Activated naive CD8-positive, alpha-beta T cell treated with anti-CD3 and anti-CD28 coated beads, Interleukin-2, amount 10 ng/mL, durations not matched to agents 7 days and 5 days (primary cell): Measurements from ENCODE around the gene OR6Q1. TPM values are rescaled to one million over a fixed set of nuclear protein-coding genes. Genes with fewer than 3 reads are reported as not detected.

Experiments
- ATAC-seq: fragments of 150-1000 bp; cut with Tn5 transposase; one replicate; pipeline ENCODE4 v1.10.0; 2021; ENCODE audit warnings: low read depth, moderate library complexity
- POLR2A ChIA-PET: fragments of 350-600 bp; sonication (Branson Sonifier 250); formaldehyde crosslinking; loops from one replicate; lab custom pipeline; 2021; ENCODE audit warnings: antibody characterized with exemption; lab: Charles Lee
- DNase-seq: peaks from one replicate; pipeline ENCODE4 v3.0.0; 2021
- H3K27ac Mint-ChIP-seq: one replicate; pipeline ENCODE4 v1.8.0; 2022; ENCODE audit warnings: mild to moderate bottlenecking, mixed read lengths
- H3K27me3 Mint-ChIP-seq: one replicate; pipeline ENCODE4 v1.8.0; 2022; ENCODE audit warnings: mild to moderate bottlenecking, moderate library complexity, mixed read lengths
- H3K36me3 Mint-ChIP-seq: one replicate; pipeline ENCODE4 v1.8.0; 2021; ENCODE audit warnings: mild to moderate bottlenecking, mixed read lengths
- H3K4me1 Mint-ChIP-seq: one replicate; pipeline ENCODE4 v1.8.0; 2021; ENCODE audit warnings: mixed read lengths
- H3K4me3 Mint-ChIP-seq: one replicate; pipeline ENCODE4 v1.8.0; 2022; ENCODE audit warnings: mild to moderate bottlenecking, moderate library complexity, mixed read lengths
- H3K9me3 Mint-ChIP-seq: one replicate; pipeline ENCODE4 v1.8.0; 2021; ENCODE audit warnings: mixed read lengths
- total RNA-seq, 2 experiments: library from RNA; stranded (reverse); gene quantifications; one replicate each; pipeline ENCODE4 v1.2.3, GENCODE V29; 2021

The OR6Q1 gene
- total RNA-seq, 2 experiments from 2014 or later, result not detected

- H3K36me3 Mint-ChIP-seq, result no peaks in the 10 kb centered on the region
- H3K27ac Mint-ChIP-seq, result no peak overlapping the region
- ATAC-seq (no peak), DNase-seq (no peak)
- H3K4me1 Mint-ChIP-seq, result no peaks in the 10 kb centered on the region
- POLR2A ChIA-PET, result no interaction called here
- H3K4me3 Mint-ChIP-seq, result no peak overlapping the region
- no peaks in the 10 kb centered on the region for H3K27me3 Mint-ChIP-seq
- peaks cover 2% of the 10 kb centered on the region for H3K9me3 Mint-ChIP-seq
Measured at GRCh38 chr11:58027341-58027740, 3.4 kb upstream of the OR6Q1 start.

DNA sequence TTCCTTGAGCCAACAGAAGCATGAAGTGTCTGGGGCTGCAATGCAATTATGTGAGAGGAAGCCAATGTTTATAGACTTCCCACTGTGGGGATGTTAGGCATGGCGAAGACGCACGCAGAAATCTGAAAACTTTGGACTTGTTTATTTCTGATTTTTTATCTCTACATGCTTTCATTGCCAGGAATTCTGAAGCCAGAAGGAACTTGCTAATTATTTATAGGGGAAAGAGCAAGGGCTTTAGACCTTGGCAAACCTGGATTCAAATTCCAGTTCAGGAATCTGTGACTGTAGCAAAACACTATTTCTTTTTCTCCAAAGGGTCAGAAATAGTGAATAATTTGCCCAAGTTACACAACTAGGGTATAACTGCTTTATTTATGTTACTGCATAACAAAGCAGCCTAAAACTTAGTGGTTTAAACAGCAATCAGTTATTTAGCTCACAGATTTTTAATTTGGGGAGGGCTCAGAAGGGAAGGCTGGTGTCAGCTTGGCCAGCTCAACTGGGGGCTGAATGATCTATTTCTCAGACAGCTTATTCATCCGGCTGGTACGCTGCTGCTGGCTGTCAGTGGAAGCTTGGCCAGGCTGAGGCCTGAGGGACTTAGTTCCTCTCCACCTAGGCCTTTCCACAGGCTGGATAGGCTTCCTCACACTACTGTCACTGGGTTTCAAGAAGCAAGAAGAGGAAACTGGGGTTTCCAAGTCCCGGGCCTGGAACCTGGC is 1.9 kb upstream of the OR6Q1 start:
- POLR2A ChIA-PET, result no interaction called here
- Mint-ChIP-seq H3K36me3 (no peaks in the 10 kb centered on the region), H3K9me3 (peaks cover 2% of the 10 kb centered on the region), H3K27ac (no peak overlapping the region), H3K4me1 (no peaks in the 10 kb centered on the region), H3K4me3 (no peak overlapping the region), H3K27me3 (no peaks in the 10 kb centered on the region)
- no peak for ATAC-seq
- DNase-seq, result no peak

DNA sequence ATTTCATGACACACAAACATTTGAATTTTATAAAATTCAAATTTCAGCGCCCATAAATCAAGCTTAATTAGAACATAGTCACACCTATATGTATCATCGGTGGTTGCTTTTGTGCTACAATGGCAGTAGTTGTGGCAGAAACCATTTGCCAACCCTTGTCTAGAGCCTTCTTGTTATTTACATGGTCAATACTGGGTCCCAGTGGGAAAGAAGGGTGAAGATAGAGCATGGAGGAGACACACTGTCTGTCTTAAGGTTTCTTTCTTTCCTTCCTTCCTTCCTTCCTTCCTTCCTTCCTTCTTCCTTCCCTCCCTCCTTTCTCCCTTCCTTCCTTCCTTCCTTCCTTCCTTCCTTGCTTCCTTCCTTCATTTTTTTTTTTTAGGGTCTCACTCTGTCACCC is 3.7 kb downstream of the OR6Q1 start:
- Mint-ChIP-seq H3K27ac (no peak overlapping the region), H3K4me3 (no peak overlapping the region), H3K9me3 (peaks cover 3% of the 10 kb centered on the region), H3K36me3 (no peaks in the 10 kb centered on the region), H3K27me3 (no peaks in the 10 kb centered on the region), H3K4me1 (no peaks in the 10 kb centered on the region)
- ATAC-seq (no peak), DNase-seq (no peak)
- POLR2A ChIA-PET, result no interaction called here

DNA sequence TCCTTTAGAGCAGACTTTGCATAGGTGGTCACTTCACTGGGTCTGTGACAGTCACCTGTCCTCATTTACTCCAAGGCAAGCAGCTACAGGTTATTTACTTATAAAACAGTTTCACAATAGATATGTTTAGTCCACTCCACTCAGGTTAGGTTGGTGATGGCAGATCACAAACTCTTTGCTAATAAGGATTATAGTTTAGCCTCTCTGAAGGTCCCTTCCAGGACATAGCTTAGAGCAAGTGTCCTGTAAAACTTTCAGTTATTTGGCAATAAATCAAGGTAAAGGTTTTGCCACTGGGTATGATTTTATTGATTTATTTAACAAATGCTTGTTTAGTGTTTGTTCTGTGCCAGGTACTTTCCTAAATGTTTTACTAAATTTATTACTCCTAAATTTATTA is 8.8 kb downstream of the OR6Q1 start:
- Mint-ChIP-seq H3K36me3 (no peaks in the 10 kb centered on the region), H3K4me3 (no peak overlapping the region), H3K4me1 (no peaks in the 10 kb centered on the region), H3K9me3 (peaks cover 1% of the 10 kb centered on the region), H3K27me3 (no peaks in the 10 kb centered on the region), H3K27ac (no peak overlapping the region)
- POLR2A ChIA-PET, result no interaction called here
- ATAC-seq (no peak), DNase-seq (no peak)

DNA sequence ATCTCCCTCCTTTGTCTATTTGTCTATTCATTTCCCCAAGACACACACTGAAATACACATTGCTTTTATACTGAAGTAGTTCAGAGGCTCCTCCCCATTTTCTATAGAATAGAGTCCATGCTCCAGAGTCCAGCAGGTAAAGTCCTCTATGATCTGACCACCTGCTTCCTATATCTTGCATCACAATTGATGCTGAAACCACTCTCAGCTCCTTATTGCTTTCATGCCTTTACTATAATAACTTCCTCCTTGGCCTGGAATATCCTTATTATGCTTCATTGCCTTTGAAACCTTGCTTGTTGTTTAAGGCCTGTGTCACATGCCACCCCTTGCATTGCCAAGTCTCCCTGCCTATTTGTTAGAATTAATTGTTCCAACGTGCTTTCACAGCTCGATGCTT is 12.6 kb downstream of the OR6Q1 start:
- Mint-ChIP-seq H3K4me3 (no peak overlapping the region), H3K4me1 (no peaks in the 10 kb centered on the region), H3K9me3 (no peaks in the 10 kb centered on the region), H3K36me3 (no peaks in the 10 kb centered on the region), H3K27me3 (no peaks in the 10 kb centered on the region), H3K27ac (no peak overlapping the region)
- POLR2A ChIA-PET, result no interaction called here
- ATAC-seq, result no peak
- no peak for DNase-seq

DNA sequence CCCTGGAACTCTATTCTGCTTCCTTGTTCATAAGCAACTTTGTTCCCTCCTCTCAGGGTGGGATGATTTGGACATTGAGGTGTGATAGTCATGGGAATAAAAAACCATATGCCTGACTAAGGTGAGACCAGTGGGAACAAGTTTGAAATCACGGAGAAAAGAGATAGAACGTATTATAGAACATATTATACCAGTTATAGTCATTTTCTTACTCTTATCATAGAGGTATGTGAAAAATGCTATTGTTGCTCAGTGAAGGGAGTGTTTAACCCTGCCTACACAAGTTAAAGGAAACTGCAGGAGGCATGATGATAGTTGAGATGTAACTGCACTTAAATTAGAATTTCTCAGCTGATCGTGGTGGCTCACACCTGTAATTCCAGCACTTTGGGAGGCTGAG is 15.5 kb downstream of the OR6Q1 start:
- Mint-ChIP-seq H3K27me3 (no peaks in the 10 kb centered on the region), H3K27ac (no peak overlapping the region), H3K9me3 (no peaks in the 10 kb centered on the region), H3K36me3 (no peaks in the 10 kb centered on the region), H3K4me3 (no peak overlapping the region), H3K4me1 (no peaks in the 10 kb centered on the region)
- DNase-seq (no peak), ATAC-seq (no peak)
- POLR2A ChIA-PET, result no interaction called here

DNA sequence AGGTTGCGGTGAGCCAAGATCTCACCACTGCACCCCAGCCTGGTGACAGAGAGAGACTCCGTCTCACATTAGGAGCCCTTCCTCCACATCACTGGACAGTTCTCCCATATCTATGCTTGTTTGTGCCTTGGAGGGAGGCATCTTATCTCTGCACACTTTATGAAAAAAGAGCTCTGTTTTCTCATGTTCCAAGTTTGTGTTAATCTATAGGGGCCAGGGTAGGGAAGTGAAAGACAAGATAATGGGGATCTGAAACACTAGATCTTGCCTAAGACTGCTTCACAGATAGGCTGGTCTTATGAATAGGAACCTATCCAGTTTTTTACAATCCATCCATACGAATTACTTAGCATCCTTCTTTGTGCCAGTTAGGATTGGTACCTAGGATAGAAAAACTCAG is 17.1 kb downstream of the OR6Q1 start:
- H3K9me3 Mint-ChIP-seq, result no peaks in the 10 kb centered on the region
- H3K27ac Mint-ChIP-seq, result no peak overlapping the region
- H3K4me1 Mint-ChIP-seq, result no peaks in the 10 kb centered on the region
- no peak overlapping the region for H3K4me3 Mint-ChIP-seq
- POLR2A ChIA-PET, result no interaction called here
- H3K36me3 Mint-ChIP-seq, result no peaks in the 10 kb centered on the region
- no peak for DNase-seq
- H3K27me3 Mint-ChIP-seq, result no peaks in the 10 kb centered on the region
- ATAC-seq, result no peak

DNA sequence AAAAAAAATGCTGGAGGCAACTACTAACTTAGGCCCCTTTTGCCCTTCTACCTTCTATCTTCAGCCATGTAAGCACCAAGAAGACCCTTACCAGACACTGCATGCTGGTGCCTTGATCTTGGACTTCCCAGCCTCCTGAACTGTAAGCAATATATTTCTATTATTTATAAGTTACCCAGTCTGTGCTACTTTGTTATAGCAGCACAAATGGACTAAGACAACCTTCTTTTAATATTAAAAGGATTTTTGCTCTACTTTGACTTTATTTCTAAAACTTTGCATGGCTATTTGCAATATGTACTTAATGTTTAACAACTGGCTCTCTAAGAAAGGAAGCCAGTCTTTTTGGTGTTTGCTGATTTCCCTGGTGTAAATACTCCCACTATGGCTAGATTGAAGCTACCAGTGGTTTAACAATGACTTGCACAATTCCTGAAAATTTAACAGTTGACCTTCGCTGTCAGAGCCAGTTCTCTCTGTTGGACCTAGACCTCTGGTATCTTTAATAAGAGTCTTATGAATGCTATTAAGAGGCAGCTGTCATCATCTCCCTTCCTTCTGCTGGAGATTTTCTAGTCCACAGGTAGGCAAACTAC is 25.2 kb downstream of the OR6Q1 start:
- ATAC-seq (no peak), DNase-seq (no peak)
- H3K4me3 Mint-ChIP-seq, result no peak overlapping the region
- POLR2A ChIA-PET, result no interaction called here
- no peaks in the 10 kb centered on the region for H3K36me3 Mint-ChIP-seq
- H3K27ac Mint-ChIP-seq, result no peak overlapping the region
- peaks cover 2% of the 10 kb centered on the region for H3K27me3 Mint-ChIP-seq
- no peaks in the 10 kb centered on the region for H3K4me1 Mint-ChIP-seq
- no peaks in the 10 kb centered on the region for H3K9me3 Mint-ChIP-seq

- no peak for DNase-seq
- POLR2A ChIA-PET, result no interaction called here
- Mint-ChIP-seq H3K27ac (no peak overlapping the region), H3K36me3 (no peaks in the 10 kb centered on the region), H3K4me3 (no peak overlapping the region), H3K4me1 (no peaks in the 10 kb centered on the region), H3K9me3 (no peaks in the 10 kb centered on the region), H3K27me3 (peaks cover 2% of the 10 kb centered on the region)
- ATAC-seq, result no peak
Measured at GRCh38 chr11:58057481-58057880, 26.7 kb downstream of the OR6Q1 start.

DNA sequence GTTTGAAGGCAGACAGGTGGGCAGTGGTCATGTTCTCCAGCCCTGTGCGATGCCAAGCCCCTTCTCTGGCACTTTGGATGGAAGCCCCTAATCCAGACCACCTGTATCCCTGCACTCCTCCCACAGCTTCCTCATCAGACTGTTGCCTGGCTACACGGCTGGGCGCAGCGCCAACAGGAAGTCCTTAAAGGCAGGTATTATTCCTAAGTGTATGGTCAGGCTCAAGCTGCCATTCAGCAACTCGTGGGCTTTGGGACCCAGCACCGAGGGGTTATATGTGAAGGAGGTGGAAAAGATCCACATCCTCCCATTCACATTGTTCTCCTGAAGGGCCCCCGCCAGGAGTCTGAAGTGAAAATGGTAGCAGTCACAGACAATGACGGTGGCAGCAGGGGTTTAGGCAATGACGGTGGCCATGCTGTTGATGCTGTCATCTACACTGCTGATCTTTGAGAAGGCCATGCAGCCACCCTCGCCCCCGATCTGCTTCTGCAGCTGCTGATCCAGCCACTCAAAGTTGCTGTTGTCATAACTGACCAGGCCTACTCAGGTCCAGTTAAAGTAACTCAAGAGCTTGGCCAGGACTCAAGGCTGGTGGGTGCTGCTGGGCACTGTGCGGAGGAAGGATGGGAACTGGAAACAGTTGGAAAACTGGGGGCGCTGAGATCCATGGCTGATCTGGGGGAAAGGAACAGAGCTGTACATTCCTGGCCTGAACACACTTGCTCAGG is 27.7 kb downstream of the OR6Q1 start:
- no peaks in the 10 kb centered on the region for H3K9me3 Mint-ChIP-seq
- H3K4me1 Mint-ChIP-seq, result no peaks in the 10 kb centered on the region
- POLR2A ChIA-PET, result no interaction called here
- H3K27ac Mint-ChIP-seq, result no peak overlapping the region
- H3K36me3 Mint-ChIP-seq, result no peaks in the 10 kb centered on the region
- ATAC-seq (no peak), DNase-seq (no peak)
- H3K27me3 Mint-ChIP-seq, result peaks cover 2% of the 10 kb centered on the region
- no peak overlapping the region for H3K4me3 Mint-ChIP-seq

DNA sequence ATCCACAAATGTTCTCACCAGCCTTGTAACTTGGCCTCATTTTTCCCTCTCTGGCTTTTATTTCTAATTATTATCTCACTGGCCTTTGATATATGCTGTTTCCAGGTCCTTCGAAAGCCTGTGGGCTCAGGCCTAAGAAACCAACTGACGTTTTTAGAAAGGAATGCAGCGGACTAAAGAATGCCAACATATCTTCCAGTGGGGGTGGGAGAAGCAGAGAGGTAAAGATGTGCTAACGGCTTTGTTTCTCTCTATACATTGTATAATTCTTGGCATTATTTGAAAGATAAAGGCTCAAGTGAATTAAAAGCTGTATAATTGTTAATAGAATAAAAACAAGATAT is 28.2 kb downstream of the OR6Q1 start:
- DNase-seq (no peak), ATAC-seq (no peak)
- Mint-ChIP-seq H3K4me3 (no peak overlapping the region), H3K36me3 (no peaks in the 10 kb centered on the region), H3K27ac (no peak overlapping the region), H3K9me3 (no peaks in the 10 kb centered on the region), H3K27me3 (peaks cover 2% of the 10 kb centered on the region), H3K4me1 (no peaks in the 10 kb centered on the region)
- POLR2A ChIA-PET, result no interaction called here

GRCh38 chr11:58060535-58060934 is 29.8 kb downstream of the OR6Q1 start:
- H3K27me3 Mint-ChIP-seq, result no peaks in the 10 kb centered on the region
- no peaks in the 10 kb centered on the region for H3K9me3 Mint-ChIP-seq
- H3K27ac Mint-ChIP-seq, result no peak overlapping the region
- DNase-seq (no peak), ATAC-seq (no peak)
- POLR2A ChIA-PET, result no interaction called here
- no peaks in the 10 kb centered on the region for H3K4me1 Mint-ChIP-seq
- H3K36me3 Mint-ChIP-seq, result no peaks in the 10 kb centered on the region
- H3K4me3 Mint-ChIP-seq, result no peak overlapping the region

DNA sequence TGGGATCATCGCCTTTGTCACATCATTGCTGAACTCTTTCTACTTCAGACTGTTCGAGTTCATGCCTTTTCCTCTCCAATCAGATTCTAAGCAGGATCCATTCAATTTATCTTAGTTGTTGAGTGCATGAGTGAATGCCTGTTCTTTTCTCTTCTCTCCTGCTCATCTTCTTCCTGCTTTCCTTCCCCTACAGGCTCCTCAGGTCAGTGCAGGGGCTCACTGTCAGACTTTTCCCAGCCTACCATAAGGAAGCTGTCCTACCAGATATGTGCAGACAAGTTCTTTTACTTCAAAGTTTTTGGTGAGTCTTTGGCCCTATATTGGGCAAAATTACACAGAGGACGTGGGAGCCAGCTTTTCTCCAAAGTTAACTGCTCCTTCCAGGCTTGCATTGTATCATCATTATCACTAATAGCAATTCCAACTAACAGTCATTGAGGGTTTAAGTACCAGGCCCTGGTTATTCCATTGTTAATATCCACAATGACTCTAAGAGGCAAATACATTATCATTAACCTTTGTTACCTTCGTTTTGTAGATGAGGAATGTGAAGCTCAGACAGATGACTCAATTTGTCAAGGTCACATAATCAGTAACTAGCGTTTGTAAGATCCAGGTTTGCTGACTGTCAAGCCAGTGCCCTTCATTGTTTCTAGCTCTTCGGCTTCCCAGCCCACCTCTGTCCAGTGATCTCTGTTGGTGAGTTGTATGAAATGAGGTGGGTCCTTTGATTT is 30.4 kb downstream of the OR6Q1 start:
- Mint-ChIP-seq H3K27me3 (no peaks in the 10 kb centered on the region), H3K9me3 (no peaks in the 10 kb centered on the region), H3K27ac (no peak overlapping the region), H3K4me1 (no peaks in the 10 kb centered on the region), H3K4me3 (no peak overlapping the region), H3K36me3 (no peaks in the 10 kb centered on the region)
- ATAC-seq (no peak), DNase-seq (no peak)
- POLR2A ChIA-PET, result no interaction called here
